ENCODE results near the gene WDFY2. TPM values are rescaled to one million over a fixed set of nuclear protein-coding genes. Genes with fewer than 3 reads are reported as not detected.

The WDFY2 gene
- total and polyA plus RNA-seq, 10 of the 15 experiments (the other 5 are each of a cell fraction or from before 2014, with no cell fraction given) = 2.1 to 13.0 (median 8.1) TPM

GRCh38 chr13:51782026-51782710 is 197.9 kb downstream of the WDFY2 start:
- intact Hi-C loops (cut with micrococcal nuclease; ENCODE audit: unreplicated experiment) (no loop called here), in situ Hi-C loops (cut with MboI) (no loop called here)
- Histone ChIP-seq H3K4me3 (no peak overlapping the region), H3K27me3 (replicated peaks in 1 of 2; ENCODE audit: control insufficient read depth in 2 of 2, insufficient read depth in 2 of 2, low read length in 1 of 2) (no peaks in the 10 kb centered on the region), H4K20me1 (ENCODE audit: control insufficient read depth, insufficient read depth) (no peaks in the 10 kb centered on the region), H3K9me3 (replicated peaks; ENCODE audit: control insufficient read depth, insufficient read depth, low read length) (no peaks in the 10 kb centered on the region), H3K4me1 (ENCODE audit: control insufficient read depth, insufficient read depth, low read length) (peaks cover 5% of the 10 kb centered on the region; the same call in 1 of the 2 replicates), H3K36me3 (ENCODE audit: control insufficient read depth in 2 of 2, insufficient read depth in 2 of 2, low read length in 1 of 2) (no peaks in the 10 kb centered on the region), H3K27ac (ENCODE audit: control insufficient read depth, insufficient read depth) (no peak overlapping the region), H3K79me2 (ENCODE audit: control insufficient read depth, insufficient read depth, low read length) (no peaks in the 10 kb centered on the region), H3K9ac (ENCODE audit: control insufficient read depth, insufficient read depth, low read length) (no peak overlapping the region), H3K4me2 (ENCODE audit: control insufficient read depth, insufficient read depth) (no peak overlapping the region), H2AFZ (ENCODE audit: control insufficient read depth, low read depth, low read length) (no peak overlapping the region)
- no peak for FAIRE-seq
- CTCF ChIA-PET = interaction anchor here (1.4 to 3.5 kb wide), 4 partner anchors 11 to 342 kb away, joined by 3 to 14 read pairs (median 8); no protein-coding TSS in a partner anchor
- ATAC-seq = no peak
- POLR2A ChIA-PET = interaction anchor here (1.0 kb wide), 1 partner anchor 329 kb away, joined by 3 read pairs; no protein-coding TSS in a partner anchor
- no peak for DNase-seq (ENCODE audit: low read depth, low spot score)
- RAD21 ChIA-PET (ENCODE audit: unreplicated experiment) = interaction anchor here (1.5 to 2.3 kb wide), 5 partner anchors 15 to 348 kb away, joined by 3 to 9 read pairs (median 8); no protein-coding TSS in a partner anchor
- SMC1A ChIA-PET (ENCODE audit: uncharacterized antibody, unreplicated experiment) = interaction anchor here (1.3 to 2.7 kb wide), 7 partner anchors 12 to 348 kb away, joined by 4 to 13 read pairs (median 6); partner anchors contain the start of gene INTS6
- BruUV-seq (replicated peaks) = no TSS peak
- 90% methylated on average over 15 of the region's 15 CpGs for WGBS (ENCODE audit: insufficient coverage, insufficient replicate concordance, low lambda C conversion rate, missing lambda C conversion rate)
- TF ChIP-seq CREM (IDR thresholded peaks at IDR 0.05; ENCODE audit: low read depth) (no peak), NFXL1 (IDR thresholded peaks at IDR 0.05; ENCODE audit: borderline replicate concordance) (no peak), ATF7 (IDR thresholded peaks at IDR 0.05; ENCODE audit: low read depth) (no peak), SRF (IDR thresholded peaks at IDR 0.05; ENCODE audit: low read depth in 2 of 2, low read length in 2 of 2) (no peak), HDGF (IDR thresholded peaks at IDR 0.05) (no peak), CHD1 (IDR thresholded peaks at IDR 0.05; ENCODE audit: low read depth, low read length) (no peak), CTCF (IDR thresholded peaks at IDR 0.05 in 2 of 3, conservative IDR thresholded peaks at IDR 0.05 in 1 of 3; ENCODE audit: control insufficient read depth in 2 of 3, extremely low read depth in 1 of 3, insufficient read depth in 1 of 3, low read depth in 3 of 3, low read length in 3 of 3) (no peak), ZBTB11 (CRISPR knock-in tag; IDR thresholded peaks at IDR 0.05) (no peak), SUPT20H (IDR thresholded peaks at IDR 0.05; ENCODE audit: borderline replicate concordance, control insufficient read depth, low read depth, low read length) (no peak), CREB1 (IDR thresholded peaks at IDR 0.05; ENCODE audit: low read depth) (no peak), MYB (IDR thresholded peaks at IDR 0.05; ENCODE audit: borderline replicate concordance, low read depth, low read length) (no peak), ZNF217 (IDR thresholded peaks at IDR 0.05) (no peak), NR2C1 (IDR thresholded peaks at IDR 0.05) (no peak), REST (IDR thresholded peaks at IDR 0.05; ENCODE audit: low read depth, low read length) (no peak), MAX (IDR thresholded peaks at IDR 0.05; ENCODE audit: low read depth, low read length) (no peak)

Measured in GM12878 (cell line).